HepG2 (cell line): ENCODE results near the gene THSD4. TPM values are rescaled to one million over a fixed set of nuclear protein-coding genes. Genes with fewer than 3 reads are reported as not detected.

Experiments used
- EHMT2 ChIP-seq: fragments of 200-600 bp; sonication (generic); IDR thresholded peaks from 2 replicates; pipeline ENCODE4 v1.7.0; 2017; ENCODE audit warnings: antibody characterized with exemption, low read depth, low read length, borderline replicate concordance
- ETV5 ChIP-seq: IDR thresholded peaks from 2 replicates; pipeline ENCODE4 v1.6.1; 2018; ENCODE audit warnings: missing biosample characterization, missing genetic modification reagents, inconsistent platforms, borderline replicate concordance
- FOSL2 ChIP-seq: sonication (generic); formaldehyde crosslinking; IDR thresholded peaks from 2 replicates; pipeline ENCODE4 v1.4.0; 2020; ENCODE audit warnings: missing genetic modification reagents
- HDAC1 ChIP-seq: sonication (generic); formaldehyde crosslinking; IDR thresholded peaks from 2 replicates; pipeline ENCODE4 v1.5.1; 2020; ENCODE audit warnings: mild to moderate bottlenecking, missing genetic modification reagents
- HNRNPK ChIP-seq: fragments of 200-400 bp; formaldehyde crosslinking; IDR thresholded peaks from 2 replicates; pipeline ENCODE4 v1.6.1; 2018; ENCODE audit warnings: low read length, low read depth, moderate library complexity, mild to moderate bottlenecking; ENCODE audit not compliant: poor library complexity, severe bottlenecking
- HOXA7 ChIP-seq: sonication (generic); formaldehyde crosslinking; IDR thresholded peaks from 2 replicates; pipeline ENCODE4 v1.8.1; 2022; ENCODE audit warnings: mild to moderate bottlenecking, missing genetic modification reagents, moderate library complexity
- IKZF1 ChIP-seq: fragments of 450-650 bp; IDR thresholded peaks from 2 replicates; pipeline ENCODE4 v1.7.1; 2016
- IKZF5 ChIP-seq: IDR thresholded peaks from 2 replicates; pipeline ENCODE4 v1.6.1; 2018; ENCODE audit warnings: missing genetic modification reagents, mild to moderate bottlenecking, missing compliant biosample characterization
- IRF9 ChIP-seq: sonication (generic); formaldehyde crosslinking; IDR thresholded peaks from 2 replicates; pipeline ENCODE4 v1.8.0; 2022; ENCODE audit warnings: missing genetic modification reagents, mild to moderate bottlenecking, borderline replicate concordance
- KAT8 ChIP-seq: IDR thresholded peaks from 2 replicates; pipeline ENCODE4 v1.6.1; 2016; ENCODE audit warnings: missing genetic modification reagents, missing compliant biosample characterization
- KDM4B ChIP-seq: sonication (generic); formaldehyde crosslinking; IDR thresholded peaks from 2 replicates; pipeline ENCODE4 v1.4.0; 2020; ENCODE audit warnings: missing genetic modification reagents
- KMT2A ChIP-seq: sonication (generic); formaldehyde crosslinking; IDR thresholded peaks from 2 replicates; pipeline ENCODE4 v1.4.0; 2020; ENCODE audit warnings: missing genetic modification reagents
- KMT2B ChIP-seq: IDR thresholded peaks from 2 replicates; pipeline ENCODE4 v1.6.1; 2016; ENCODE audit warnings: missing genetic modification reagents, missing compliant biosample characterization
- MAX ChIP-seq: IDR thresholded peaks from 2 replicates; pipeline ENCODE4 v1.6.1; 2012; ENCODE audit warnings: inconsistent platforms
- NR2F1 ChIP-seq, 2 experiments: fragments of 450-650 bp in 1 of 2; formaldehyde crosslinking in 1 of 2; IDR thresholded peaks; 2 replicates each; pipeline versions ENCODE4 v1.5.0 to v1.6.1; 2016 to 2020; ENCODE audit warnings: mild to moderate bottlenecking in 1 of 2, missing compliant biosample characterization in 1 of 2, missing genetic modification reagents in 1 of 2, moderate library complexity in 1 of 2
- PHF8 ChIP-seq: sonication (generic); formaldehyde crosslinking; IDR thresholded peaks from 2 replicates; pipeline ENCODE4 v1.5.0; 2020; ENCODE audit warnings: missing genetic modification reagents
- RARG ChIP-seq: sonication (generic); formaldehyde crosslinking; IDR thresholded peaks from 2 replicates; pipeline ENCODE4 v1.4.0; 2020; ENCODE audit warnings: low read depth, mild to moderate bottlenecking, missing genetic modification reagents
- RXRB ChIP-seq: IDR thresholded peaks from 2 replicates; pipeline ENCODE4 v1.6.1; 2016; ENCODE audit warnings: borderline replicate concordance, missing genetic modification reagents, missing compliant biosample characterization
- SIN3B ChIP-seq: fragments of 150-350 bp; IDR thresholded peaks from 2 replicates; pipeline ENCODE4 v1.6.1; 2014; ENCODE audit warnings: low read length
- SNAI1 ChIP-seq: sonication (generic); formaldehyde crosslinking; IDR thresholded peaks from 2 replicates; pipeline ENCODE4 v1.5.0; 2020; ENCODE audit warnings: mild to moderate bottlenecking, missing genetic modification reagents, borderline replicate concordance
- SP2 ChIP-seq: sonication (generic); formaldehyde crosslinking; IDR thresholded peaks from 2 replicates; pipeline ENCODE4 v1.5.1; 2020; ENCODE audit warnings: mild to moderate bottlenecking, missing genetic modification reagents
- SP4 ChIP-seq: sonication (generic); formaldehyde crosslinking; IDR thresholded peaks from 2 replicates; pipeline ENCODE4 v1.8.1; 2023; ENCODE audit warnings: mild to moderate bottlenecking, missing genetic modification reagents
- TOPORS ChIP-seq: sonication (generic); formaldehyde crosslinking; IDR thresholded peaks from 2 replicates; pipeline ENCODE4 v1.8.0; 2023; ENCODE audit warnings: mild to moderate bottlenecking, missing genetic modification reagents
- TP53 ChIP-seq: sonication (generic); formaldehyde crosslinking; conservative IDR thresholded peaks from 2 replicates; pipeline ENCODE4 v1.4.0; 2020; ENCODE audit warnings: missing genetic modification reagents
- polyA plus RNA-seq, 8 experiments: library from polyadenylated mRNA; depleted of rRNA in 3 of 8; stranded (reverse) in 7 of 8; unstranded in 1 of 8; fragments of >200 nt; fragmentation: Illumina TruSeq in 4 of 8; extraction: Trizol in 4 of 8; gene quantifications; 2 replicates each; pipeline versions ENCODE4 v1.2.1 to v1.2.3, GENCODE V29; 2011 to 2016; ENCODE audit warnings: low read depth in 4 of 8, missing spikeins in 1 of 8, mixed read lengths in 1 of 8; ENCODE audit not compliant: insufficient read depth in 1 of 8
- total RNA-seq, 5 experiments: library from RNA; depleted of rRNA; stranded (reverse); fragments of >200 nt; fragmentation: Illumina TruSeq; extraction: Trizol; gene quantifications; 2 replicates each; pipeline ENCODE4 v1.2.3, GENCODE V29; 2016; ENCODE audit warnings: low read depth in 1 of 5
- TF ChIP-seq, protein P1 (sequence below): sonication (generic); formaldehyde crosslinking; IDR thresholded peaks from 2 replicates; pipeline ENCODE4 v1.9.0; 2022; ENCODE audit warnings: low read depth, missing genetic modification reagents
- TF ChIP-seq, protein P2 (sequence below): sonication (generic); formaldehyde crosslinking; IDR thresholded peaks from 2 replicates; pipeline ENCODE4 v1.5.0; 2020; ENCODE audit warnings: missing genetic modification reagents, mild to moderate bottlenecking, borderline replicate concordance

The THSD4 gene
- total and polyA plus RNA-seq, 2 of the 13 experiments (the other 11 are each of a cell fraction or from before 2014, with no cell fraction given): 0.07 to 0.21 TPM

GRCh38 chr15:71654042-71654719 lies 538.9 kb downstream of the THSD4 start (continued):
- TF ChIP-seq, protein P1, sequence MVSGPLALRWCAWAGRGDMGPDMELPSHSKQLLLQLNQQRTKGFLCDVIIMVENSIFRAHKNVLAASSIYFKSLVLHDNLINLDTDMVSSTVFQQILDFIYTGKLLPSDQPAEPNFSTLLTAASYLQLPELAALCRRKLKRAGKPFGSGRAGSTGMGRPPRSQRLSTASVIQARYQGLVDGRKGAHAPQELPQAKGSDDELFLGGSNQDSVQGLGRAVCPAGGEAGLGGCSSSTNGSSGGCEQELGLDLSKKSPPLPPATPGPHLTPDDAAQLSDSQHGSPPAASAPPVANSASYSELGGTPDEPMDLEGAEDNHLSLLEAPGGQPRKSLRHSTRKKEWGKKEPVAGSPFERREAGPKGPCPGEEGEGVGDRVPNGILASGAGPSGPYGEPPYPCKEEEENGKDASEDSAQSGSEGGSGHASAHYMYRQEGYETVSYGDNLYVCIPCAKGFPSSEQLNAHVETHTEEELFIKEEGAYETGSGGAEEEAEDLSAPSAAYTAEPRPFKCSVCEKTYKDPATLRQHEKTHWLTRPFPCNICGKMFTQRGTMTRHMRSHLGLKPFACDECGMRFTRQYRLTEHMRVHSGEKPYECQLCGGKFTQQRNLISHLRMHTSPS (CRISPR knock-in tag): no peak; the same call in 1 of the 2 replicates
- no peak for TF ChIP-seq HOXA7 (CRISPR knock-in tag)
- no peak for TF ChIP-seq RARG (CRISPR knock-in tag)
- TF ChIP-seq, protein P2, sequence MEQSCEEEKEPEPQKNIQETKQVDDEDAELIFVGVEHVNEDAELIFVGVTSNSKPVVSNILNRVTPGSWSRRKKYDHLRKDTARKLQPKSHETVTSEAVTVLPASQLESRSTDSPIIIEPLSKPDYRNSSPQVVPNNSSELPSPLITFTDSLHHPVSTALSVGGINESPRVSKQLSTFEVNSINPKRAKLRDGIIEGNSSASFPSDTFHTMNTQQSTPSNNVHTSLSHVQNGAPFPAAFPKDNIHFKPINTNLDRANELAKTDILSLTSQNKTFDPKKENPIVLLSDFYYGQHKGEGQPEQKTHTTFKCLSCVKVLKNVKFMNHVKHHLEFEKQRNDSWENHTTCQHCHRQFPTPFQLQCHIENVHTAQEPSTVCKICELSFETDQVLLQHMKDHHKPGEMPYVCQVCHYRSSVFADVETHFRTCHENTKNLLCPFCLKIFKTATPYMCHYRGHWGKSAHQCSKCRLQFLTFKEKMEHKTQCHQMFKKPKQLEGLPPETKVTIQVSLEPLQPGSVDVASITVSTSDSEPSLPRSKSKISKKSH (CRISPR knock-in tag): no peak
- no peak for TF ChIP-seq SIN3B
- 0 out of 2 replicates have a peak, but pooled peaks have one; percentile 30 for TF ChIP-seq MAX
- no peak for TF ChIP-seq SP4 (CRISPR knock-in tag)
- 0 out of 2 replicates have a peak, but pooled peaks have one; percentile 54 for TF ChIP-seq IKZF5
- TF ChIP-seq SP2 (CRISPR knock-in tag): no peak
- TF ChIP-seq HNRNPK: no peak
- TF ChIP-seq NR2F1 (CRISPR knock-in tag; IDR thresholded peaks at IDR 0.05): peak; percentile 71 to 81
- peak; percentile 23; the same call in 1 of the 2 replicates for TF ChIP-seq FOSL2 (CRISPR knock-in tag)
- TF ChIP-seq KDM4B (CRISPR knock-in tag): no peak
- TF ChIP-seq KMT2B (CRISPR knock-in tag): no peak
- no peak for TF ChIP-seq KMT2A
- TF ChIP-seq SNAI1: no peak
- TF ChIP-seq IRF9 (CRISPR knock-in tag): no peak
- TF ChIP-seq IKZF1: no peak
- TF ChIP-seq TP53 (CRISPR knock-in tag): 0 out of 2 replicates have a peak, but pooled peaks have one; percentile 42
- peak; percentile 55; the same call in 1 of the 2 replicates for TF ChIP-seq ETV5 (CRISPR knock-in tag)
- TF ChIP-seq TOPORS (CRISPR knock-in tag): no peak
- peak; percentile 77 for TF ChIP-seq RXRB (CRISPR knock-in tag)
- TF ChIP-seq EHMT2: no peak
- no peak for TF ChIP-seq PHF8
- TF ChIP-seq KAT8: peak; percentile 41; the same call in 1 of the 2 replicates
- TF ChIP-seq HDAC1 (CRISPR knock-in tag): peak; percentile 66
